Prostate gland (tissue), 2 donors: ENCODE results near the gene FAM20A. TPM values are rescaled to one million over a fixed set of nuclear protein-coding genes. Genes with fewer than 3 reads are reported as not detected.

Experiments used
- DNase-seq: peaks from one replicate; pipeline ENCODE4 v3.0.0-alpha.2; 2019; ENCODE audit warnings: low spot score
- H3K27ac ChIP-seq, 2 donors: fragments of 200-600 bp; sonication (generic); 2 replicates each; pipeline ENCODE4 v1.5.1; 2017 to 2019
- H3K27me3 ChIP-seq: fragments of 200-600 bp; sonication (generic); replicated peaks from 2 replicates; pipeline ENCODE4 v1.5.1; 2019; ENCODE audit not compliant: insufficient read depth
- H3K36me3 ChIP-seq, 2 donors: fragments of 200-600 bp; sonication (generic); 1 replicate in 1 of 2; 2 replicates in 1 of 2; pipeline versions ENCODE4 v1.5.1 to v1.8.1; 2017 to 2019
- H3K4me1 ChIP-seq: fragments of 200-600 bp; sonication (generic); replicated peaks from 2 replicates; pipeline ENCODE4 v1.5.1; 2019
- H3K4me3 ChIP-seq, 2 donors: fragments of 200-600 bp; sonication (generic); 2 replicates each; pipeline ENCODE4 v1.5.1; 2017 to 2019
- H3K9me3 ChIP-seq: fragments of 200-600 bp; sonication (generic); 2 replicates; pipeline ENCODE4 v1.5.1; 2017
- POLR2A ChIP-seq: fragments of 450-650 bp; IDR thresholded peaks from one replicate; pipeline ENCODE4 v1.6.1; 2016; ENCODE audit warnings: antibody characterized with exemption, mild to moderate bottlenecking
- POLR2AphosphoS5 ChIP-seq: sonication (generic); formaldehyde crosslinking; IDR thresholded peaks from one replicate; pipeline ENCODE4 v1.6.1; 2017; ENCODE audit warnings: antibody characterized with exemption
- WGBS: methylation state at CpG from one replicate; pipeline ENCODE4 v1.1.5; 2018; 5-methylcytosine and 5-hydroxymethylcytosine counted together
- intact Hi-C: fragments of 100-400 bp; cut with DNase I; formaldehyde crosslinking; loops from one replicate; pipeline ENCODE4 v1.14.2; 2022
- total RNA-seq, 2 donors: library from RNA; depleted of rRNA; stranded (reverse); fragments of >200 nt; gene quantifications; one replicate each; pipeline ENCODE4 v1.1.0, GENCODE V29; 2016
- TF ChIP-seq, protein P1 (sequence below), 4 experiments: fragments of 200-600 bp in 2 of 4; fragments of 450-650 bp in 2 of 4; sonication (generic) in 2 of 4; IDR thresholded peaks; 1 replicate in 3 of 4; 2 replicates in 1 of 4; pipeline ENCODE4 v1.5.1; 2016 to 2019; ENCODE audit warnings: antibody characterized with exemption in 4 of 4, mild to moderate bottlenecking in 2 of 4, moderate library complexity in 2 of 4

Gene FAM20A
- total RNA-seq, 2 donors from 2014 or later: 0.14 to 47.7 TPM

DNA sequence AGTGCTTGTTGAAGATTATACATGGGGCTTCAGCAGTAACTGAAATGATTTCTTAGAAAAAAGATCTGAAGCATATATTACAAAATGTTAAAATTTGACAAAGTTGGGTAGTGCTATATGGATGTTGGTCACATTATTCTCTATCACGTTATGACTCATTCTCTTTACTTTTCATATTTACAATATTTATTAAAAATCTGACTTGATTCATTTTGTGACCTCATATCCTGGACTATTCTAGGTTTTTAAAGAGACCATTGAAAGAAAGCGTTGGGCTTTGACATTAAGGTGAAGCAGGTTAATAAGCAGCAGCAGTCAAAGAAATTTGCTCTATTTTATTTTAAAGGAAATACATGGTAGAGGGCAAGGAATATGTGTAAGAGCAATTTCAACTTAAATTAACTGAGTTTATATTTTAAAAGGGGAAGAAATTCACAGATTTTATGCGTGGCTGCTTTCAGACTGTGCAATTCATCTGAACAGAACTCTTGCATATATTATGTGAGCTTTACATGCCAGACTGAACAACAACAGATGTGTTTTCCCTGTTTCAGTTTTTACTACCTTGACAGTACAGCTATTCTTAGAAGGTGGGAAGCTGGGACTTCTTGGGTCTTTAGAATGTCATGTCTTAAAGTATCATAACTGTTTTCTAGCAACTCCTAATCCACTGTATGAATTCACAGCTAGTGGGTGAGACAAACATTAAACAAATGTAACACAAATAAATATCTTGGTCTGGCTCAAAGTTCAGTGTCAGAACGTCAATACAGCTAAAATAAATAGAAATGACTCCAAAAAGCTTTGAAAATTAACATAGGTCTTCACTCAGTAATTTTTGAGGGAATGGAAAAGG is 10.4 kb upstream of the FAM20A start:
- intact Hi-C loops: no loop called here
- H3K27ac ChIP-seq: no peak overlapping the region
- TF ChIP-seq, protein P1, sequence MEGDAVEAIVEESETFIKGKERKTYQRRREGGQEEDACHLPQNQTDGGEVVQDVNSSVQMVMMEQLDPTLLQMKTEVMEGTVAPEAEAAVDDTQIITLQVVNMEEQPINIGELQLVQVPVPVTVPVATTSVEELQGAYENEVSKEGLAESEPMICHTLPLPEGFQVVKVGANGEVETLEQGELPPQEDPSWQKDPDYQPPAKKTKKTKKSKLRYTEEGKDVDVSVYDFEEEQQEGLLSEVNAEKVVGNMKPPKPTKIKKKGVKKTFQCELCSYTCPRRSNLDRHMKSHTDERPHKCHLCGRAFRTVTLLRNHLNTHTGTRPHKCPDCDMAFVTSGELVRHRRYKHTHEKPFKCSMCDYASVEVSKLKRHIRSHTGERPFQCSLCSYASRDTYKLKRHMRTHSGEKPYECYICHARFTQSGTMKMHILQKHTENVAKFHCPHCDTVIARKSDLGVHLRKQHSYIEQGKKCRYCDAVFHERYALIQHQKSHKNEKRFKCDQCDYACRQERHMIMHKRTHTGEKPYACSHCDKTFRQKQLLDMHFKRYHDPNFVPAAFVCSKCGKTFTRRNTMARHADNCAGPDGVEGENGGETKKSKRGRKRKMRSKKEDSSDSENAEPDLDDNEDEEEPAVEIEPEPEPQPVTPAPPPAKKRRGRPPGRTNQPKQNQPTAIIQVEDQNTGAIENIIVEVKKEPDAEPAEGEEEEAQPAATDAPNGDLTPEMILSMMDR (IDR thresholded peaks at IDR 0.05): no peak
- no peak for TF ChIP-seq POLR2A
- no peak for TF ChIP-seq POLR2AphosphoS5
- H3K4me3 ChIP-seq: no peak overlapping the region
- H3K27me3 ChIP-seq: no peaks in the 10 kb centered on the region
- 70% methylated on average over 4 of the region's 4 CpGs for WGBS
- DNase-seq: no peak
- H3K9me3 ChIP-seq: no peaks in the 10 kb centered on the region
- no peaks in the 10 kb centered on the region for H3K36me3 ChIP-seq
- no peaks in the 10 kb centered on the region for H3K4me1 ChIP-seq

DNA sequence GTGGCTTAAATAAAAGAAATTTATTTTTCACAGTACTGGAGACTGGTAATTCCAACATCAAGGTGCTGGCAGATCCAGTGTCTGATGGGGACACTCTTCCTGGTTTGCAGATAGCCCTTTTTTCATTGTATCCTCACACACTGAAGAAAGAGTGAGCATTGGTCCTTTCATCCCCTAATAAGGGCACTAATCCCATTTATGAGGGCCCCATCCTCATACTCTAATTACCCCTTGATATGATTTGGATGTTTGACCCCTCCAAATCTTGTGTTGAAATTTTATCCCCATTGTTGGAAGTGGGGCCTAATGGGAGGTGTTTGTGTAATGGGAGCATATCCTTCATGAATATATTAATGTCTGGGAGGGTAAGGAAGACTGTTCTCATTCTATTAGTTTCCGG is 9.4 kb upstream of the FAM20A start:
- Histone ChIP-seq H3K9me3 (no peaks in the 10 kb centered on the region), H3K36me3 (no peaks in the 10 kb centered on the region), H3K27ac (no peak overlapping the region), H3K4me3 (no peak overlapping the region), H3K4me1 (no peaks in the 10 kb centered on the region), H3K27me3 (no peaks in the 10 kb centered on the region)
- TF ChIP-seq POLR2A (no peak), POLR2AphosphoS5 (no peak)
- TF ChIP-seq, protein P1 (IDR thresholded peaks at IDR 0.05): no peak
- no peak for DNase-seq
- 96% methylated on average over 1 of the region's 1 CpG for WGBS
- intact Hi-C loops: no loop called here

DNA sequence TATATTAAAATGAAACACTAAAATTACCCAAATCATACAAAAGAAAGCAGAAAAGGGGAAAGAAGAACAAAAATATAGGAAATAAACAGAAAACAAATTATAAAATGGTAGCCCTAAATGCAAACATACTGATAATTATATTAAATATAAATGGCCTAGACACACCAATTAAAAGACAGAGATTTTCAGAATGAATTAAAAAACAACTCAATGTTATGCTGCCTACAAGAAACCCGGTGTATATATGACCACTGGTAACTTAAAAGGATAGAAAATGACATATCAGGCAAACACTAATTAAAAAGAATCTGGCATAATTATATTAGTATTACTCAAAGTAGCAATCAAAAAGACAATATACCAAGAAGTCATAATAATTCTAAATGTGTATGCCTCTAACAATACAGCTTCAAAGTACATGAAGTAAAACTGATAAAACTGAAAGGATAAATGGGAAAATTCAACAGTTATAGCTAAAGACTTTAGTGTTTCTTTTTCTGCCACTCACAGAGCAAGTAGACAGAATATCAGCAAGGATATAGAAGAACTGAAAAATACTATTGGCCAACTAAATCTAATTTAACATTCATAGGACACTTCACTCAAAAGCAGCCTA is 7.5 kb upstream of the FAM20A start:
- H3K27ac ChIP-seq: no peak overlapping the region
- H3K4me3 ChIP-seq: no peak overlapping the region
- WGBS: 96% methylated on average over 1 of the region's 1 CpG
- H3K27me3 ChIP-seq: no peaks in the 10 kb centered on the region
- H3K9me3 ChIP-seq: no peaks in the 10 kb centered on the region
- H3K4me1 ChIP-seq: no peaks in the 10 kb centered on the region
- no peaks in the 10 kb centered on the region for H3K36me3 ChIP-seq
- TF ChIP-seq, protein P1 (IDR thresholded peaks at IDR 0.05): no peak
- no peak for TF ChIP-seq POLR2AphosphoS5
- no peak for TF ChIP-seq POLR2A
- intact Hi-C loops: loop anchor here (10.0 kb wide), 1 partner anchor 74 kb away; no protein-coding TSS in a partner anchor
- no peak for DNase-seq

DNA sequence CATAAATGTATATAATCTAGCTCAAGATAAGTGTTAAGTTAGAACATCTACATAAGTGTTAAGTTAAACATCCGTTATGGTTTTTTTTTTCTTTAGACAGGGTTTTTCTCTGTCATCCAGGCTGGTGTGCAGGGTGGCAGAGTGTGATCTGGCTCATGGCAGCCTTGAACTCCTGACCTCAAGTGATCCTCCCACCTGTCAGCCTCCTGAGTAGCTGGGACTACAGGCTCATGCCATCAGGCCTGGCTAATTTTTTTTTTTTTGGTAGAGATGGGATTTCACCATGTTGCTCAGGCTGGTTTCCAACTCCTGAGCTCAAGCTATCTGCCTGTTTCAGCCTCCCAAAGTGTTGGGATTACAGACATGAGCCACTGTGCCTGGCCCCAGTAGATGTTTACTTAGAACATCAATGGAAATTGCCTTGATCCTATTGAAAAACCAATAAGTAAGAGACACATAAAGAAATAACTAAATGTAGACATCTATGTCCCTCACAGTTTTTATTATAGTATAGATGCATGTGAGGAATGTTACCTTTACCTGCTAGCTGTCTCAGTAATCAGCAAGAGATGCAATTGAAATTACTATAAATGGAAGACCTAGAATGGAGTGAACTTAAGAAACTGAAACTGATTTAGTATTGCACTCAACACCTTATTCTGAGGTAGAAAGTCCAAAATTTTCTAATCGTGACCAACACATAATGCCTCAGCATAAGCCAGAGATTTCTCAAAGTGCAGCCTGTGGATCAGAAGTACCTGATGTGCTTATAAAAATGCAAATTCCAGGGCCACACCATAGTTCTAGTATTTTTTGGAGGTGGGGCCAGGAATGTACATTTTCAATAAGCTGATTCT is 5.5 kb upstream of the FAM20A start:
- no peaks in the 10 kb centered on the region for H3K27me3 ChIP-seq
- intact Hi-C loops: loop anchor here (10.0 kb wide), 1 partner anchor 72 kb away; no protein-coding TSS in a partner anchor
- no peak overlapping the region for H3K27ac ChIP-seq
- H3K4me3 ChIP-seq: no peak overlapping the region
- no peaks in the 10 kb centered on the region for H3K36me3 ChIP-seq
- TF ChIP-seq, protein P1 (IDR thresholded peaks at IDR 0.05): no peak
- TF ChIP-seq POLR2AphosphoS5 (no peak), POLR2A (no peak)
- DNase-seq: no peak
- 94% methylated on average over 2 of the region's 2 CpGs for WGBS
- H3K4me1 ChIP-seq: no peaks in the 10 kb centered on the region
- H3K9me3 ChIP-seq: no peaks in the 10 kb centered on the region
